Upper lobe of left lung (tissue), 4 donors: ENCODE measurements around the gene AMDHD2.

Source experiments
- EP300 ChIP-seq, 4 donors: sonication (generic); formaldehyde crosslinking; IDR thresholded peaks; one replicate each; pipeline ENCODE4 v1.5.1; 2017; ENCODE audit warnings: antibody characterized with exemption in 4 of 4, control low read depth in 2 of 4
- POLR2A ChIP-seq, 4 donors: fragments of 450-650 bp; IDR thresholded peaks; one replicate each; pipeline ENCODE4 v1.5.1; 2016 to 2017; ENCODE audit warnings: antibody characterized with exemption in 4 of 4, mild to moderate bottlenecking in 2 of 4
- TF ChIP-seq, protein P1 (sequence below), 6 experiments: fragments of 450-650 bp in 4 of 6; fragments of 200-600 bp in 2 of 6; sonication (generic) in 2 of 6; IDR thresholded peaks; one replicate each; pipeline ENCODE4 v1.5.1; 2016 to 2019; ENCODE audit warnings: antibody characterized with exemption in 6 of 6

DNA sequence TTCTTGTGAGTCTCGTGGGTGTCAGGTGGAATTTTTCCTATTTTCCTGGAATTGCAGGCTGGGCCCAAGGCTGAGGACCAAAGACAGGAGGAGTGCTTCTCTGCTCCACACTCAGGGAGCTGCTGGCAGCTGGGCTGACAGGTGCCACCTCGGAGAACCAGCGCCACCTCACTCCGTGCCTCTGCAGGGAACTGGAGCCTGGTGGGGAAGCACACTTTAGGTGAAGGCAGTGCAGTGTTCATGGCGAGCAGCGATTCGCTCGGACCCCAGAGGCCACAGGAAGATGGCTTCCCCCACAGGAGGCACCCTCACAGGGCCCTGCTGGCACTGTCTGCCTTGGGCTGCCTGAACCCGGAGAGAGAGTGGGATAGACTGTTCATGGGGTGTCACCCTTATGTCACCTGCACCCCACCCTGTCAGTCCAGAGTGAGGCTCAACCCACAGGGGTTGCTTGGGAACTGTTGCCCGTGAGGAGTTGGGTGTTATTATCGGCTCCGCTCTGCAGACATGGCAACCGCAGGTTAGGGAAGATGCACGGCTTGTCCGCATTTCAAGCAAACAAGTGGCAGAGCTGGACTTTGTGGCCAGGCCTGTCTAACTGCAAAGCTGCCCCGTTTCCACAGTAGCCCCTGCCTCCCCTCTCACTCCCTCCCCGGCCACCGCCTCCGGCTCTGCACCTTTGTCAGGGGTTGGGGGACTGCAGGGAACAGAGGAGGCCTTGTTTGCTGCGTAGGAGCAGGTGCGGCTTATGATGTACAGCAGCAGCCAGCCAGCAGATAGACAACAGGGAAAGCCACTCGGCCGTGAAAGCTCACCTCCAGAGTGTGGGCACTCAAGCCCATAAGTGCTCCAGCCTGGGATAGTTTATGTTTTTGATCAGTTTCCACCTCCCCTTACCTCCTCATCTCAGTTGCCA is 29.7 kb upstream of the AMDHD2 start:
- TF ChIP-seq POLR2A (IDR thresholded peaks at IDR 0.05) (no peak), EP300 (IDR thresholded peaks at IDR 0.05) (no peak)
- TF ChIP-seq, protein P1, sequence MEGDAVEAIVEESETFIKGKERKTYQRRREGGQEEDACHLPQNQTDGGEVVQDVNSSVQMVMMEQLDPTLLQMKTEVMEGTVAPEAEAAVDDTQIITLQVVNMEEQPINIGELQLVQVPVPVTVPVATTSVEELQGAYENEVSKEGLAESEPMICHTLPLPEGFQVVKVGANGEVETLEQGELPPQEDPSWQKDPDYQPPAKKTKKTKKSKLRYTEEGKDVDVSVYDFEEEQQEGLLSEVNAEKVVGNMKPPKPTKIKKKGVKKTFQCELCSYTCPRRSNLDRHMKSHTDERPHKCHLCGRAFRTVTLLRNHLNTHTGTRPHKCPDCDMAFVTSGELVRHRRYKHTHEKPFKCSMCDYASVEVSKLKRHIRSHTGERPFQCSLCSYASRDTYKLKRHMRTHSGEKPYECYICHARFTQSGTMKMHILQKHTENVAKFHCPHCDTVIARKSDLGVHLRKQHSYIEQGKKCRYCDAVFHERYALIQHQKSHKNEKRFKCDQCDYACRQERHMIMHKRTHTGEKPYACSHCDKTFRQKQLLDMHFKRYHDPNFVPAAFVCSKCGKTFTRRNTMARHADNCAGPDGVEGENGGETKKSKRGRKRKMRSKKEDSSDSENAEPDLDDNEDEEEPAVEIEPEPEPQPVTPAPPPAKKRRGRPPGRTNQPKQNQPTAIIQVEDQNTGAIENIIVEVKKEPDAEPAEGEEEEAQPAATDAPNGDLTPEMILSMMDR (IDR thresholded peaks at IDR 0.05) = no peak
